Measurements from ENCODE around the gene MYO1E.
"Not testable (repeated sequence)": the region's sequence is repeated elsewhere in the genome, so short reads cannot be mapped to it uniquely, and the experiment has no call there.

Gene MYO1E

DNA sequence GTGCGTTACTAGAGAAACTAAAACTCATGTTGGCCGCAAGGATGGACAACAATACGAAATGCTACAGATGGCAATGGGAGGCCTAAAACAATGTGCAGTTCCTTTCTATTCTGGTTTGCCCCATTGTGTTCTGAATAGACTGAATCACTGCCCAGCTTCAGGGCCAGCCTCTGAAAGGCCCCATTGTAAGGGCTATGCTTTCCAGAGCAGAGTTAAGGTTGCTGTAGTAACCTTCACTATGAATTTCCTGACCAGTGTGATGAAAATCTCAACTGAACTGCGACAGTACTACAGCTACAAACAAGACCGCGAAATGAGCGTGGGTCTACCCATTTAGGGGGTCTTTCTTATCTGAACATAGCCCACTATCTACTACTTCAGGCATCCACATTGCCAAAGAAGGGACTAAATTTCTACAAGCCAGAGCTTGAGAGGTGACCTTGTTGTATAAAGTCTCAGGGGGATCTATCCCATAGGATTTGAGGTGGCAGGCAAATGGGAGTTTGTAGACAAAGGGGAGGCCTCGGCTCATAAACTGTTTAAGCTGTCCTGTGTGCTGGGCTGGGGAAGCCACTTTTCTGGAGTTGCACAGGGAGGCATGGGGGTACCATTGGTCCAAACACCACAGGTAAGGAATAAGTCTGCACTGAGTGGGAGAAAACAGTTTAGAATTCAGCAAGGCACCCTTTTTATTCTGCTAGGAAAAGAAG is 80.1 kb downstream of the MYO1E start:
- no peak for DNase-seq (ENCODE audit: low read depth)

DNA sequence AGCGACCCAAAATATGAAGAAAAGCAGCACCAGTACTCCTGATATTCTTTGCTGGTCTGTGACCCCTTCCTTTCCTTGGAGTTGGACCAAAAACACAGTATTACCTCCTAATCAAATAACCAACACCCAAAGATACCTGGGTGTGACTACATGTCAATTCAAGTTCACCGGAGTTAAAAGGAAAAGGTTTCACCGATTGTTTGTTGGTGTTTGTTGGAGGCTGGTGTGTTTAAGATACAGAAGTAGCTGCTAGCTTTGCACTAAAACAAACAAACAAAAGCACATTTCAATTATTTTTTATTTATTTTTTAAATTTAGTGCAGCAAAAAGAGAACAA is 81.5 kb downstream of the MYO1E start:
- no peak for DNase-seq (ENCODE audit: low read depth)

DNA sequence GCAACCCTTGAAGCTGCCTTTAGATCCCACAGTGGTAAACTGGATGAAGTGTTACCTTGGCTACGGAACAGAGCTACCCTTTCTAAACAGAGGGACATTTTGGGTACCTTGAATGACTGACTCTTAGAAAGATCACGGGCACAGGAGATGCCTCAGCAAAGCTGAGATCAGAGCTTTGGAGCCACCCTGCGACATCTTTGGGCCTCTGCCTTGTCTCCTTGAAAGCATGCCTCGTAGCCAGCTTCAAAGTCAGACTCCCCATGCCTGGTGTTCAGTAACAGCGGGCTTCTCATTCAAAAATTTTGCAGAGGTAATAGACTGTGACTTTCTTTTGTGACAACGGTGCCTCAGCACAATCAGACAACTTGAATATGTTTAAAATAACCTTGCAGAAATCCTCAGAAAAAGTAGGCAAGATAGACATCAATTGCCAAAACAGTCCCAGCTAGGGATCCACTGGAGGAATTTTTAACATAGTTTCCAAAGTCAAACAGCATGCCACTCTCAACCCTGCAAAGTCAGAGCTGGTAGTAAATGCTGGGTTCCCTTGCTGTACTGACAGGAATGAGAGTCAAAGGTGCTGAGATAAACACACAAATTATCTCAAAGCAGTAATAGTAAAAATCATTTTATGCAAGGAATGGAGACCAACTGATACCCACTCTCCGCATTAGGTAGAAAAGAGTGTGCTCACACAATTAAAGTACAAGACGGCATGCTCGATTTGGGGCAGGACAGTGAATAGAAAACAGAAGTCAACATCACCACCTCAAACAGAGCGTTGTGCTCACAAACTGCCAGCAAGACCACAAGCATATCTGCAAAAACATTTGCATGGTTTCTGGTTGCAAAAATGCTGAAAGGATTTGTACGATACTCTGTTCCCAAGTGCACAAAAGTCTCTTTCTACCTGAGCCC is 82.1 kb downstream of the MYO1E start:
- no peak for DNase-seq (ENCODE audit: low read depth)

- DNase-seq (ENCODE audit: low read depth), result no peak
Observed at GRCh38 chr15:59289574-59289973, 83.1 kb downstream of the MYO1E start.

GRCh38 chr15:59283717-59284391 is 88.8 kb downstream of the MYO1E start:
- no peak for DNase-seq (ENCODE audit: low read depth)

DNA sequence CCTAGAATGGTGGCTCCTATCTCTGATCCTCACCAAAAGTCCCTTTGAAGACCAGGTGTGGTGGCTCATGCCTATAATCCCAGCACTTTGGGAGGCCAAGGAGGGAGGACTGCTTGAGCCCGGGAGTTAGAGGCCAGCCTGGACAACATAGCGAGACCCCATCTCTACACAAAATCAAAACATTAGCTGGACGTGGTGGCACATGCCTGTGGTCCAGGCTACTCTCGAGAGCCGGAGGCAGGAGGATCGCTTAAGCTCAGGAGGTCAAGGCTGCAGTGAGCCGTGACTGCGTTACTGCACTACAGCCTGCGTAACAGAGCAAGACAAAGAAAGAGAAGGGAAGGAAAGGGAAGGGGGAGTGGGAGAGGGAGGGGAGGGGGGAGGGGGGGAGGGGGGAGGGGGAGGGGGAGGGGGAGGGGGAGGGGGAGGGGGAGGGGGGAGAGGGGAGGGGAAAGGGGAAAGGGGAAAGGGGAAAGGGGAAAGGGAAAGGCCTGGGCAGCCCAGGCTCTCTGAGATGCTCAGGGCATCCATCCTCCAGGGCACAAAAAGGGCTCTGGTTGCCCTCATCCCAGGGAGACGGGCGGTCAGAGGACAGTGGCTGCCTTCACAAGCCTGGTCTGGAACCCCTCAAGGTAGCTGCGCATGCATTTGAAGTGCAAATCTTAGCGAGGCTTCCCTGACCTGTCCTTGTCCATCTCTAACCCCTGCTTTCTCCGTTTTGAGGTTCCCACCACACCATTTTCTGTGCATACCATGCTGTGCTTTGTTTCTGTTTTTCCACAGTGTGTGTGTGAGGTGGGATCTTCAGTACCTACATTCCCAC is 89.9 kb downstream of the MYO1E start:
- DNase-seq (ENCODE audit: low read depth), result no peak

- DNase-seq (ENCODE audit: low read depth), result no peak
Observed at GRCh38 chr15:59281699-59282098, 91.0 kb downstream of the MYO1E start.

DNA sequence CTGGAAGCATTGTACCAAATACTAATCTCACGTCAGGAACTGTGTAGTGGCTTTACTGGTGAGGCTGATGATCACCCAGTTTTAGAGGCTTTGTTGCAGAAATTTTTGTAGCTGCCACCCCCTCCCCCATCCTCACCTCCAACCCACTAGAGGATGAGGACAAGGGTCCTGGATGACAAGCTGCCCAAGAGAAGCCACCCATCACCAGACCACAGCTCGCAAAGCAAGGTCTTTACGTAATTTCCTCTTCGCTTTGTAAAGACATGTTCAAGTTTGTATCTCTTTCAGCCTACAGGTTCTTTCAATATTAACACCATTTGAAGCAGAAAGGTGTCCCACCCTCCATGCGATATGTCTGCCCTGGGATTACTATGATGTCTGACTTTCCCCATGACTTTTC is 91.8 kb downstream of the MYO1E start:
- DNase-seq (ENCODE audit: low read depth), result no peak

- not testable (repeated sequence) for DNase-seq (ENCODE audit: low read depth)
Observed at GRCh38 chr15:59280292-59280691, 92.4 kb downstream of the MYO1E start.

- DNase-seq (ENCODE audit: low read depth), result no peak
Observed at GRCh38 chr15:59279023-59279422, 93.6 kb downstream of the MYO1E start.

DNA sequence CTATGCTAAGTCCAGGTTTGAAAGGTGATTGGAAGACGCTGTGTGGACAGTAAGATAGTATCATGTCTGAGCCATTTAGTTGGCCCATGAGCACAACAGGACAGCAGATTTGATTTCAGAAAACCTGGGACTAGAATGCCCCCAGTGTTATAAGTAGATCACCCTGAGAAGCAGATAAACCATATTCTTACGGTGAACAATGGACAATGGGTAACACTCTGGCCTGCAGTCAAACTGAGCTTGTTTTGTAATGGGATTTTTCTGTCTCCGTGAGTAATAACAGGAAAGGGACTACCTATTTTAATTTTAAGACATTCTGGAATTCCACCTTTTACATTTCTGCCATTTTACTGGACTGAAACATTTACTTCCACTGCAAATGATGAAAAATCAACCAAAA is 94.6 kb downstream of the MYO1E start:
- DNase-seq (ENCODE audit: low read depth), result no peak

- no peak for DNase-seq (ENCODE audit: low read depth)
Observed at GRCh38 chr15:59276225-59277178, 96.2 kb downstream of the MYO1E start.

DNA sequence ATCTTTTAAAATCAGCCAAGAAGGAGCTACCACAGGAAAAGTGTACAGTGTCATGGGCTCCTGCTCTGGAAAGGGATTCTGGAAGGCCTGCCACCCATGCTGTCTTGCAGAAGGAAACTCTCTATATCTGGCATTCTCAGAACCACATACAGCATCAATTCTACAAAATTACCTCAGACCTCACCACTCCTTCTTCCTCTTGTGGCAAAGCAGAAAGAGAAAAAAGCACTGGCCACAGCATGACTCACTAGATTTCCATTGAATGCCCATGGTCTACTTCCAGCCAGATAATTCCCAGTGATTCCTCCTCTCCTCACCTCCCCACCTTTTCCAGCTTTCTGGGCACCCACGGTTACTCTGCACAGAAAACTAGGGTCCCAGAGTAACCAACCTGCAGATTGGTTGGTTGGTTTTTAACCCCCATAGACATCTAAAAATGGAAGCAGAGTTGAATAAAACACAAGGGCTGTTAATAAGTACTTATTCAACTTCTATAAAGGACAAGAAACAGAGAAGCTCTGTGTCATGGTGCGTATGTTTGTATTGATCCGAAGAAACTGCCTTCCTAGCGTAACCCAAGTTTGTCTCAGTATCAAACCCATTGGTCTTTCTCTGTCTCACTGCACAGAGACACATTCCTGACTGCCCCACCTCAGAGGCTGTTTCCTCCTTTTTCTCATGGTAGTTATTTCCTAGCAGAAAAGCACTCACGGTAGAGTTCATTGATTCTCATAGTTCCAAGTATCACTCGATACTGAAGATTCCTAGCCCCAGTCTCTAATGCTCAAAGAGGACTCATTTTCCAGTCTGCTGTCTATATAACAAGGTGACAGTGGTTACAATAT is 98.3 kb downstream of the MYO1E start:
- DNase-seq (ENCODE audit: low read depth), result no peak

DNA sequence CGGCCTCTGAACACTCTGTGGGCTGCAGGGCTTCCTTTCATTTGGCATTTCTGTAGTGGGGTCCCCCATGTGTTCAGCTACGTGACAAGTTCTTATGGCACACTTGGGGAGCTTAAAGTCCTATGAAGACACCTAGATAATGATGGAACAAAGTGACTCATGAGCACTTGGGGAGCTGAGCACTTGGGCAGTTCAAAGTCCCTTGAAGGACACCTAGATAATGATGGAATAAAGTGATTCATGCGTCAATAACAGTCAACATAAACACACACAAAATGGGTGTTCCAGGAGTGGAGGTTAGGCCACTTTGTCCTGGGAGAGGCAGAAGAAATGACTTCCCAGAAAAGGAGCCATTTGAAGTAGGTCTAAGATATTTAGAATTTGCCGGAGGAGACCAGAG is 99.4 kb downstream of the MYO1E start:
- no peak for DNase-seq (ENCODE audit: low read depth)

GRCh38 chr15:59271595-59272201 is 101.0 kb downstream of the MYO1E start:
- DNase-seq (ENCODE audit: low read depth), result no peak

GRCh38 chr15:59268852-59269407 is 103.7 kb downstream of the MYO1E start:
- DNase-seq (ENCODE audit: low read depth), result no peak

GRCh38 chr15:59268168-59268851 is 104.4 kb downstream of the MYO1E start:
- no peak for DNase-seq (ENCODE audit: low read depth)

- no peak for DNase-seq (ENCODE audit: low read depth)
Observed at GRCh38 chr15:59266028-59266427, 106.6 kb downstream of the MYO1E start.

- no peak for DNase-seq (ENCODE audit: low read depth)
Observed at GRCh38 chr15:59262316-59262715, 110.4 kb downstream of the MYO1E start.

Data from activated T-cell treated with anti-CD3 and anti-CD28 coated beads for 48 hours (primary cell).